Activated CD8-positive, alpha-beta memory T cell treated with anti-CD3 and anti-CD28 coated beads, Interleukin-2, amount 10 ng/mL, durations not matched to agents 7 days and 5 days (primary cell): ENCODE measurements around the gene CACNA1D. TPM values are rescaled to one million over a fixed set of nuclear protein-coding genes. Genes with fewer than 3 reads are reported as not detected.
"Not testable (repeated sequence)": the region's sequence is repeated elsewhere in the genome, so short reads cannot be mapped to it uniquely, and the experiment has no call there.

Experiments
- ATAC-seq: fragments of 150-1000 bp; cut with Tn5 transposase; one replicate; pipeline ENCODE4 v1.10.0; 2021; ENCODE audit warnings: moderate library complexity
- CTCF ChIA-PET: fragments of 350-600 bp; sonication (Branson Sonifier 250); formaldehyde crosslinking; loops from one replicate; lab custom pipeline; 2021; ENCODE audit warnings: antibody characterized with exemption; lab: Charles Lee
- DNase-seq: peaks from one replicate; pipeline ENCODE4 v3.0.0-alpha.2; 2020
- H3K27ac Mint-ChIP-seq: one replicate; pipeline ENCODE4 v1.8.0; 2021; ENCODE audit warnings: mild to moderate bottlenecking, mixed read lengths
- H3K27me3 Mint-ChIP-seq: one replicate; pipeline ENCODE4 v1.8.0; 2021; ENCODE audit warnings: mixed read lengths
- H3K36me3 Mint-ChIP-seq: one replicate; pipeline ENCODE4 v1.8.0; 2021; ENCODE audit warnings: mild to moderate bottlenecking, mixed read lengths
- H3K4me1 Mint-ChIP-seq: one replicate; pipeline ENCODE4 v1.8.0; 2021; ENCODE audit warnings: mixed read lengths
- H3K4me3 Mint-ChIP-seq: one replicate; pipeline ENCODE4 v1.8.0; 2021; ENCODE audit warnings: mild to moderate bottlenecking, moderate library complexity, mixed read lengths
- H3K9me3 Mint-ChIP-seq: one replicate; pipeline ENCODE4 v1.8.0; 2022; ENCODE audit warnings: low read depth, mixed read lengths
- total RNA-seq, 2 experiments: library from RNA; stranded (reverse); gene quantifications; one replicate each; pipeline ENCODE4 v1.2.3, GENCODE V29; 2021

CACNA1D gene
- total RNA-seq, 2 experiments from 2014 or later: 0.41 to 1.5 TPM

GRCh38 chr3:53651927-53652326 is 157.5 kb downstream of the CACNA1D start:
- no peak overlapping the region for H3K4me3 Mint-ChIP-seq
- H3K27ac Mint-ChIP-seq: no peak overlapping the region
- peaks cover 20% of the 10 kb centered on the region for H3K27me3 Mint-ChIP-seq
- no peak for ATAC-seq
- CTCF ChIA-PET: no interaction called here
- H3K9me3 Mint-ChIP-seq: peaks cover 8% of the 10 kb centered on the region
- DNase-seq: no peak
- H3K4me1 Mint-ChIP-seq: peaks cover 7% of the 10 kb centered on the region
- no peaks in the 10 kb centered on the region for H3K36me3 Mint-ChIP-seq

- CTCF ChIA-PET: no interaction called here
- no peak overlapping the region for H3K27ac Mint-ChIP-seq
- peaks cover 22% of the 10 kb centered on the region for H3K27me3 Mint-ChIP-seq
- DNase-seq (no peak), ATAC-seq (no peak)
- no peak overlapping the region for H3K4me3 Mint-ChIP-seq
- H3K36me3 Mint-ChIP-seq: no peaks in the 10 kb centered on the region
- H3K9me3 Mint-ChIP-seq: peaks cover 12% of the 10 kb centered on the region
- no peaks in the 10 kb centered on the region for H3K4me1 Mint-ChIP-seq
Measured at GRCh38 chr3:53657651-53658050, 163.2 kb downstream of the CACNA1D start.

GRCh38 chr3:53658613-53659193 is 164.3 kb downstream of the CACNA1D start:
- DNase-seq (no peak), ATAC-seq (no peak)
- Mint-ChIP-seq H3K27me3 (peaks cover 22% of the 10 kb centered on the region), H3K27ac (no peak overlapping the region), H3K36me3 (peaks cover 4% of the 10 kb centered on the region), H3K9me3 (peaks cover 12% of the 10 kb centered on the region), H3K4me3 (no peak overlapping the region), H3K4me1 (no peaks in the 10 kb centered on the region)
- CTCF ChIA-PET: no interaction called here

GRCh38 chr3:53659996-53660395 is 165.6 kb downstream of the CACNA1D start:
- Mint-ChIP-seq H3K9me3 (peaks cover 10% of the 10 kb centered on the region), H3K27me3 (peaks cover 20% of the 10 kb centered on the region), H3K27ac (no peak overlapping the region), H3K4me3 (no peak overlapping the region), H3K4me1 (no peaks in the 10 kb centered on the region), H3K36me3 (peaks cover 4% of the 10 kb centered on the region)
- DNase-seq (no peak), ATAC-seq (no peak)
- CTCF ChIA-PET: no interaction called here

DNA sequence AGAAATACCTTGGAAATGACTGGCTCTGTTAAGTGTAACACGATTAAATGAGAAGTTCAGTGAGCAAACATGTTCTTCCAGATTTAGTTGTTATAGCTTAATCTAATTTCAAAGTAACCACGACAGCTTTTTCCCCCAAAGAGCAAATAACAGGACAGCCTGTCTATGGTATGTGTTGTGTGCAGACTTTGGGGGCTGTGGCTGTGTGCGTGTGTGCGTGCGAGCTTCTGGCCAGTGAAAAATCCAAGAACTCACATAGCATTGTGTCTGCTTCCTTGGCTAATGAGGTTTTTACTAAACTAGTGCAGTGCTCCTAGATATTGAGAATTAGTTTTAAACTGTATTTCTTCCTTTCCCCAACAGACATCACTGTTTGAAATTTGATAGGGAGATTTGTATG is 167.1 kb downstream of the CACNA1D start:
- no peaks in the 10 kb centered on the region for H3K4me1 Mint-ChIP-seq
- CTCF ChIA-PET: no interaction called here
- H3K36me3 Mint-ChIP-seq: peaks cover 4% of the 10 kb centered on the region
- no peak for ATAC-seq
- no peak for DNase-seq
- H3K27ac Mint-ChIP-seq: no peak overlapping the region
- H3K27me3 Mint-ChIP-seq: peaks cover 15% of the 10 kb centered on the region
- H3K4me3 Mint-ChIP-seq: no peak overlapping the region
- H3K9me3 Mint-ChIP-seq: peaks cover 9% of the 10 kb centered on the region

GRCh38 chr3:53664812-53665211 is 170.4 kb downstream of the CACNA1D start:
- ATAC-seq, CTCF ChIA-PET, H3K27ac Mint-ChIP-seq, H3K27me3 Mint-ChIP-seq, H3K4me3 Mint-ChIP-seq, DNase-seq, H3K36me3 Mint-ChIP-seq, H3K4me1 Mint-ChIP-seq, H3K9me3 Mint-ChIP-seq: not testable (repeated sequence)

DNA sequence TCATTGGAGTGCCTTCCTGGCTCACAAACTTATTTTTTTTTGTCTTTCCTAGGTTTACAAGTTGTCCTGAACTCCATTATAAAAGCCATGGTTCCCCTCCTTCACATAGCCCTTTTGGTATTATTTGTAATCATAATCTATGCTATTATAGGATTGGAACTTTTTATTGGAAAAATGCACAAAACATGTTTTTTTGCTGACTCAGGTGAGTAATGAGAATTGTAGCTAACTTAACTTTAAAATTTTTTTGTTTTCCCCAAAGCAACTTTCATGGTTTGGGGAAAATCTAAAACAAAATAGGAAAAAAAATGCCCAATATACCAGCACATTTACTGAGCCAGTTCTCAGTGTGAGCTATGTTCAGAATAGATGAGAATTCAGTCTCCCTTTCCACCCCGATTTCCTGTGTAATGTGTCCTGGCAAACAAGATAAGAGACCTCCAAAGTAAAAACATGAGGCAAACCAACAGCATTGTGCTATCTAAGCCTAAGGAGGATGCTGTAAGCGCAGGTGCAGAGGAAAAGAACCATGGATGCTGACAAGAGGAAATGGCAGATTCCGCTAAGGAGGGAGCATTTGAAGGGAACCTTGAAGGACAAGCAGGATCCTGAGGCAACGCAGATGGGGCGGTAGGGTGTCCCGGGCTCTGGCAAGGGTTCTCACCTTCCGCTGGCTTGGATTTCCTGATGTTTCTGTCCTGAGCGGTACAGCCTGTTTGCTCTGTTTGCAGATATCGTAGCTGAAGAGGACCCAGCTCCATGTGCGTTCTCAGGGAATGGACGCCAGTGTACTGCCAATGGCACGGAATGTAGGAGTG is 171.4 kb downstream of the CACNA1D start:
- ATAC-seq: no peak
- Mint-ChIP-seq H3K36me3 (peaks cover 4% of the 10 kb centered on the region), H3K27me3 (peaks cover 11% of the 10 kb centered on the region), H3K4me3 (no peak overlapping the region), H3K9me3 (peaks cover 9% of the 10 kb centered on the region), H3K4me1 (no peaks in the 10 kb centered on the region), H3K27ac (no peak overlapping the region)
- CTCF ChIA-PET: no interaction called here
- no peak for DNase-seq

DNA sequence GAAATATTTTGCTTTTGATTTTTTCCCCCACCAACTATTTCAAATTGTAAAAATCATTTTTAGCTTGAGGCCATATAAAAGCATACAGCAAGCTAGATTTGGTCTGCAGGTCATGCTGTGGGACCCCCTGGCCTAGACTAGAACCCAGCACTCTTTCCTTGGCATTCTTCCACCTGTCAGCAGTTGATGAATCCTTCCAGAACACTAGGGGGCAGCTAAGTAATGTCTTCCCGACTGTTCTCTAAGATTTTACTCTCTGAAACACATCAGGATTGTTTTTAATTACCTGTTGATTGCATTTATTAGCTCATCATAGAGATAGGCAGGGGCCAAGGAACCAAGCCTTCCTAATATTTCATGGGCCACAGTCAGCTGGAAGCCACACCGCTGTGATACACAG is 174.5 kb downstream of the CACNA1D start:
- no peak overlapping the region for H3K27ac Mint-ChIP-seq
- peaks cover 26% of the 10 kb centered on the region for H3K27me3 Mint-ChIP-seq
- no peak overlapping the region for H3K4me3 Mint-ChIP-seq
- CTCF ChIA-PET: interaction anchor here (0.8 to 2.4 kb wide), 2 partner anchors 9 to 41 kb away, joined by 3 to 5 read pairs; no protein-coding TSS in a partner anchor
- no peaks in the 10 kb centered on the region for H3K4me1 Mint-ChIP-seq
- no peaks in the 10 kb centered on the region for H3K36me3 Mint-ChIP-seq
- ATAC-seq: no peak
- no peak for DNase-seq
- H3K9me3 Mint-ChIP-seq: no peaks in the 10 kb centered on the region

- DNase-seq (no peak), ATAC-seq (no peak)
- Mint-ChIP-seq H3K36me3 (no peaks in the 10 kb centered on the region), H3K9me3 (no peaks in the 10 kb centered on the region), H3K27ac (no peak overlapping the region), H3K27me3 (peaks cover 26% of the 10 kb centered on the region), H3K4me3 (no peak overlapping the region), H3K4me1 (no peaks in the 10 kb centered on the region)
- CTCF ChIA-PET: interaction anchor here (2.4 kb wide), 1 partner anchor 40 kb away, joined by 5 read pairs; no protein-coding TSS in a partner anchor
Measured at GRCh38 chr3:53670721-53671120, 176.3 kb downstream of the CACNA1D start.

DNA sequence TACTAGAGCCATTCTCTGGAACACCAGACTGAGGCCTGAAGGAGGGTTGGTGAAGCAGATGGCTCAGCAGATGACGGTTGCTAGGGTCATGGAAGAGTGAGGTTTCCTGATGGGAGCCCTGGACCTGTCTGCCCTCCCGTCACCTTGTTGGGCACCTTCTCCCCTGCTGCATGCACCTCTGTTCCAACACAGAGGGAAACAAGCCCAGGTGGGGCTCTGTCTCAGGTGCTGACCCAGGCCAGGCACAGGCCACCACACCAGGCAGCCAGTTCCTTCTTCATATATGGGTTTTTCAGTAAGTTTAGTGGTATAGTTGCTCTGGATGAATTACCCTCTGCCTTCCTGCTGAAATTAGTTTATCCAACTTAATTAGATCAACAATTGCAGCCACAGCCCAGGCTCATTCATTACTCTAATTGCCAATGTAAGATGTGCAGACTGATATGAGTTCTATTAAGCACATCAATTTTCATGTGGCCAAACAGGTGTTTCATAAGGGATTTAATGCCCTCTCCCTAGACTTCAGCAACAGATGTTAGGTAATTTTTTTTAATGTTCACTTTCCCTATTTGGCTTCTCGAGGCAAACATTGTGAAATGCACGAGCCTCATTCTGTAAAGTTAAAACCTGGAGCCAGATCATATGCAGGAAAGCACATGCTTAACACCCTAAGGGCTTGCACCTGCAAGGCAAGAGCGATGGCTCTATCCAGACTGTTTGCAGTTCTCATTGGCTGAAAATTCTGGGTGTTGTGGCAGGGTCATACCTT is 177.0 kb downstream of the CACNA1D start:
- DNase-seq: no peak
- Mint-ChIP-seq H3K4me1 (no peaks in the 10 kb centered on the region), H3K4me3 (no peak overlapping the region), H3K27ac (no peak overlapping the region), H3K36me3 (no peaks in the 10 kb centered on the region), H3K27me3 (peaks cover 26% of the 10 kb centered on the region), H3K9me3 (no peaks in the 10 kb centered on the region)
- CTCF ChIA-PET: no interaction called here
- no peak for ATAC-seq

- no peak overlapping the region for H3K27ac Mint-ChIP-seq
- no peak overlapping the region for H3K4me3 Mint-ChIP-seq
- H3K4me1 Mint-ChIP-seq: no peaks in the 10 kb centered on the region
- H3K36me3 Mint-ChIP-seq: no peaks in the 10 kb centered on the region
- DNase-seq (no peak), ATAC-seq (no peak)
- peaks cover 30% of the 10 kb centered on the region for H3K27me3 Mint-ChIP-seq
- no peaks in the 10 kb centered on the region for H3K9me3 Mint-ChIP-seq
- CTCF ChIA-PET: no interaction called here
Measured at GRCh38 chr3:53671961-53672299, 177.5 kb downstream of the CACNA1D start.

- Mint-ChIP-seq H3K9me3 (no peaks in the 10 kb centered on the region), H3K27ac (no peak overlapping the region), H3K4me1 (no peaks in the 10 kb centered on the region), H3K27me3 (peaks cover 35% of the 10 kb centered on the region), H3K4me3 (no peak overlapping the region), H3K36me3 (no peaks in the 10 kb centered on the region)
- CTCF ChIA-PET: interaction anchor here (2.0 kb wide), 1 partner anchor 37 kb away, joined by 5 read pairs; no protein-coding TSS in a partner anchor
- ATAC-seq (no peak), DNase-seq (no peak)
Measured at GRCh38 chr3:53672981-53673380, 178.6 kb downstream of the CACNA1D start.

DNA sequence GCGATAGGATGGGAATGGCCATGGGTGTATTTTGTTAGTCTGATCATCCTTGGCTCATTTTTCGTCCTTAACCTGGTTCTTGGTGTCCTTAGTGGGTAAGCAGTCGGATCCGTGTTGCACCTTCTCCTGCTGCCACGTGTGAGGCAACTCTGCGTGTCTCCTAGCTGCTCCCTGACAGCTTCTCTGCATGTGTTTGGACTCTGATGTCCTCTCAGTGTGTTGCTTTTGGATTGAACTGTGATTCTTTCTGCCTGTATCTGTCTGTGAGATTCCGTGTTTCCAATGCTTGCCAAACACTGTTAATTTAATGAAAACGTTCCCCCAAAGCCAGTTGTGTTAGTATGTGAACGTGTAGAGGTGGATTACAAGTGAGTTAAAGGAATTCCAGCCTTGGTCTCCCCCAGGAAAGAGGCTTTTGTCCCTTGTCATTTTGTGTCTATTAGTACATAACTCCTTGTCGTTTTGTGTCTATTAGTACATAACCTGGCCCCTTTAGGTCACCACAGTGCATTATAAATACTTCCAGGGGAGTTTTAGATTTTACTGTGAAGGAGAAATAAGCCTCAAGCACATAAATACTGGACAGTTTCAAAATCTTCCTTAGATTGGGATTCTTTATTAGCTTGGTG is 179.4 kb downstream of the CACNA1D start:
- H3K4me1 Mint-ChIP-seq: no peaks in the 10 kb centered on the region
- peaks cover 41% of the 10 kb centered on the region for H3K27me3 Mint-ChIP-seq
- H3K4me3 Mint-ChIP-seq: no peak overlapping the region
- DNase-seq: no peak
- no peak for ATAC-seq
- H3K27ac Mint-ChIP-seq: no peak overlapping the region
- no peaks in the 10 kb centered on the region for H3K36me3 Mint-ChIP-seq
- CTCF ChIA-PET: interaction anchor here (2.0 kb wide), 1 partner anchor 36 kb away, joined by 5 read pairs; no protein-coding TSS in a partner anchor
- H3K9me3 Mint-ChIP-seq: no peaks in the 10 kb centered on the region
